H1 (cell line): Measurements from ENCODE around the gene TRIM29. TPM values are rescaled to one million over a fixed set of nuclear protein-coding genes. Genes with fewer than 3 reads are reported as not detected.

Experiments
- BACH1 ChIP-seq: IDR thresholded peaks from 2 replicates; pipeline ENCODE4 v1.6.1; 2012; ENCODE audit warnings: low read length, improper control_type of control experiment
- CEBPB ChIP-seq: IDR thresholded peaks from 2 replicates; pipeline ENCODE4 v1.6.1; 2012; ENCODE audit warnings: low read depth, low read length
- CHD2 ChIP-seq: IDR thresholded peaks from 2 replicates; pipeline ENCODE4 v1.6.1; 2012; ENCODE audit warnings: low read length, improper control_type of control experiment
- CTBP2 ChIP-seq: IDR thresholded peaks from 2 replicates; pipeline ENCODE4 v1.7.0; 2011; ENCODE audit warnings: borderline replicate concordance, mild to moderate bottlenecking, moderate library complexity, mixed read lengths, low read length; ENCODE audit not compliant: insufficient read depth, insufficient read length
- JUN ChIP-seq: IDR thresholded peaks from 2 replicates; pipeline ENCODE4 v1.6.1; 2011; ENCODE audit warnings: low read depth, mild to moderate bottlenecking, improper control_type of control experiment, low read length
- PHF8 ChIP-seq: fragments of 200-600 bp; sonication (generic); conservative IDR thresholded peaks from 2 replicates; pipeline ENCODE4 v1.7.1; 2012; ENCODE audit warnings: low read depth, mild to moderate bottlenecking, inconsistent platforms, low read length, moderate library complexity
- RFX5 ChIP-seq: IDR thresholded peaks from 2 replicates; pipeline ENCODE4 v1.6.1; 2011; ENCODE audit warnings: low read depth, low read length, improper control_type of control experiment, borderline replicate concordance
- SAP30 ChIP-seq: fragments of 300-600 bp; sonication (generic); IDR thresholded peaks from 2 replicates; pipeline ENCODE4 v1.7.1; 2012; ENCODE audit warnings: low read length, moderate library complexity, mild to moderate bottlenecking, inconsistent platforms; ENCODE audit not compliant: insufficient read depth, insufficient replicate concordance
- SP2 ChIP-seq: IDR thresholded peaks from 2 replicates; pipeline ENCODE4 v1.6.1; 2012; ENCODE audit warnings: mild to moderate bottlenecking, low read length, inconsistent platforms
- polyA plus RNA-seq, 7 experiments: library from polyadenylated mRNA; depleted of rRNA in 3 of 7; stranded (reverse) in 5 of 7; unstranded in 2 of 7; fragments of >200 nt in 5 of 7; fragments of 200-250 nt in 2 of 7; gene quantifications; 1 replicate in 5 of 7; 2 replicates in 1 of 7; 4 replicates in 1 of 7; pipeline versions ENCODE4 v1.2.1 to v1.2.3, GENCODE V29; 2011 to 2013; ENCODE audit warnings: missing spikeins in 2 of 7, mixed read lengths in 2 of 7
- total RNA-seq: library from RNA; stranded (reverse); fragmentation: NEBNext Ultra II Directional; extraction: Animal tissue kit (Norgen Biotek cat#: 25700); gene quantifications from 2 replicates; pipeline ENCODE4 v1.2.1, GENCODE V29; 2021

The TRIM29 gene
- total and polyA plus RNA-seq, 2 of the 8 experiments (the other 6 are each of a cell fraction or from before 2014, with no cell fraction given): 0.17 to 0.43 TPM

DNA sequence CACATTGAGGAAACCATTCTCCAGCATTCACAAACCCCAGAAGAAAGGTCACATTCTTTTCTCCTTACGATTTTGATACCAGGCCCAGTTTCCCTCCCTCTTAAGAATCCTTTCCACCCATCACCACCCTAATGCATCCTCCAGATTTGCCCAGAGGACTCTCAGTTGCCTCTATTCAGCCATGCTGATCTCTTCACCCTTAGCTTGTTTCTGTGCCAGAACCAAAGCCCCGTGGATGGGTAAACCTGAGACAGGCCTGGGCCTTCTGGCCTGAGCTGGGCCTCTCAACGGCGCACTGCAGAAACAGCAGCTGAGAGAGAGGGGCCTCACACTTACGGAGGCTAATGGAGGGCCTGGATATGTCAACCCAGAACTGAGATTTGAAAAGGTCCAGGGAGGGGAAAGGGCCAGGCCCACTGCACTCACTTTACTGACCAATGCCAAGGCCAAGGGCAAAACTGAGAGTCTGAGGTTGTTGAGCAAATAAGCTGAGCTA is 40.7 kb upstream of the TRIM29 start (continued):
- no peak for TF ChIP-seq CTBP2
- TF ChIP-seq CEBPB: no peak
- TF ChIP-seq CHD2: no peak
- TF ChIP-seq SP2: no peak
- TF ChIP-seq BACH1: no peak
- no peak for TF ChIP-seq SAP30
- TF ChIP-seq PHF8: no peak
- no peak for TF ChIP-seq JUN
- no peak for TF ChIP-seq RFX5
